Panc1 (cell line): Measurements from ENCODE around the gene SUSD6.

Experiments used
- CTCF ChIP-seq: fragments of 450-650 bp; IDR thresholded peaks from 2 replicates; pipeline ENCODE4 v1.5.1; 2017; ENCODE audit warnings: mild to moderate bottlenecking
- POLR2AphosphoS5 ChIP-seq: IDR thresholded peaks from 2 replicates; pipeline ENCODE4 v1.6.1; 2012; ENCODE audit warnings: mild to moderate bottlenecking, low read depth, low read length, moderate library complexity
- REST ChIP-seq, 2 experiments: IDR thresholded peaks; 2 replicates each; pipeline ENCODE4 v1.6.1; 2011 to 2012; ENCODE audit warnings: low read depth in 2 of 2, control low read depth in 1 of 2, low read length in 1 of 2, mild to moderate bottlenecking in 1 of 2, moderate library complexity in 1 of 2; ENCODE audit not compliant: insufficient read depth in 1 of 2
- SIN3A ChIP-seq: IDR thresholded peaks from 2 replicates; pipeline ENCODE4 v1.6.1; 2012; ENCODE audit warnings: low read depth, mild to moderate bottlenecking, low read length, moderate library complexity, borderline replicate concordance; ENCODE audit not compliant: insufficient read depth
- TCF7L2 ChIP-seq: IDR thresholded peaks from 2 replicates; pipeline ENCODE4 v1.6.1; 2011; ENCODE audit warnings: mild to moderate bottlenecking, low read depth, low read length, inconsistent platforms

- TF ChIP-seq CTCF (no peak), POLR2AphosphoS5 (no peak), SIN3A (no peak), REST (IDR thresholded peaks at IDR 0.05; ENCODE audit: insufficient read depth in 1 of 2, low read depth in 2 of 2, low read length in 1 of 2) (no peak), TCF7L2 (no peak)
Measured at GRCh38 chr14:69682621-69683263, 71.3 kb downstream of the SUSD6 start.
